Stimulated activated CD8-positive, alpha-beta memory T cell treated with anti-CD3 and anti-CD28 coated beads, Interleukin-4, amount 100 ng/mL, for 48 hours (primary cell): ENCODE measurements around the gene NOSTRIN.

Experiments
- DNase-seq: peaks from one replicate; pipeline ENCODE4 v3.0.0-alpha.2; 2020

The NOSTRIN gene

DNA sequence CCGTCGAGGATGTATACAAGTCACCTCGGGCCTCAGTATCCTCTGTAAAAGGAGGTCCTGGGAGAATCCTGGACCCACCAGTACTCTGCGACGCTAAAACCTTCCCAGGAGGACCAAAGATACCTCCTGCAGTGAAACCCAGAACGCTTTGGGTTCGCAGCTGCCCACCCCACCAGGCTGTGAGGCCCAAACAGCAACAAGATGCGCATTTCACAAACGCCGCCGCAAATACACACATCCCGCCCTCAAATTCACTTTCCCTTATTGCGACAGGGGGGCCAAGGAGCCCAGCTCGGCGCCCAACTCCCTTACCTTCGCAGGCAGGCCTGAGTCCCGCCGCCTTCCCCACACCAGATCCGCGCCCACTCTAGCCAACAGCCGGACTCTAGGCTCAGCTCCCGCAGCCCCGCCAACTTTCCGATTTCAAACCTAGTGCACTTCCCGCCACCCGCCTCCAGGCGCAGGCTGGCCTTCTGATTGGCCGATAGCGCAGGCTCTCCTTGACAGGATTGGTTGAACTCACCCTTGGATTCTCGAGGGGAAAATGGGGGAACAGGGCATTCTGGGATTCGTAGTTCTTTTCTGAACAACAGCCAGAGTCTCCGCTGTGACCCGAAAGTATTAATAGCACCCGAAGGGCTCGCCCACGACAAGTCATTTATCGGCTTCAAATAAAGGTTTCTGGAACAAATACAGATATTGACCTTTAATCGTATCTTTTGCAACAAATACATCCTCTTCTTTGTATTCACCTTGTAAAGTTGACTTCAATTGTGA, 87.8 kb downstream of the NOSTRIN start, which contains the start of gene SPC25:
TSS of gene SPC25 (minus strand) at position 425 of the 777 bp plus-strand sequence. CDS start 911 bp downstream, outside the sequence.
- DNase-seq = peak; percentile 90

DNA sequence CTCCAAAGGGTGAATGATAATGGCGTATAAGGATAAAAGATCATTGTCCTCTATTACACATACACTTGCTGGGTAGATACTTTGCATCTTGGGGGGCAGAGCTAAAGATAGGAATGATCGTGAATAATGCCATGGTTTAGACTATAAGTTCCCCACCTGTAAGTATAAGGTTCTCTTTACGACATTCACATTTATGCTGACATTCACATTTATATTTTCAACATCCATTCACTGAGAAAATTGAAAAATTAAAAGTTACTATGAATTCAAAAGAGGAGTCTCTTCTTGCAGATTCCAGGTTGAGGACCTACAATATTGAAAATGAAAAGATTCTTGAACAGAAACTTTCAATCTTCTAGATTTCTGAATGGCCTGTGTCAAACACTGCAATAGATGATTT, 89.9 kb downstream of the NOSTRIN start:
- no peak for DNase-seq

DNA sequence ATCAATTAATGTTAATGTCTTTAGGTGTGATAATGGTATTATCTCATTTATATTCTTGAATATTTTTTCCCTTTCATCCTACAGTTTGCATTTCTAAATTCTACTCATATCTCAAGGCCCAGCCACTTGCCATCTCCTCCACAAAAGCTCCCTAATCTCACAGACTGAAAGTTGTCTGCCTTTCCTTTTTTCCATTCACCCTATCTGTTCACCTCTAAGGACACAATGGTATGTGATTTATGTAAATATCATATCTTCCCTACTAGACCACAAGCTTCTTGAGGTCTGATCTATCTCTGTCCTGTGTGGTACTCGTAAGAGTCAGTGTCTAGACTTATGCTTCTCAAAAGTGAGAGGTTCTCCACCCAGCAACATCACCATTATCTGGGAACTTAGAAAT, 91.7 kb downstream of the NOSTRIN start:
- no peak for DNase-seq

DNA sequence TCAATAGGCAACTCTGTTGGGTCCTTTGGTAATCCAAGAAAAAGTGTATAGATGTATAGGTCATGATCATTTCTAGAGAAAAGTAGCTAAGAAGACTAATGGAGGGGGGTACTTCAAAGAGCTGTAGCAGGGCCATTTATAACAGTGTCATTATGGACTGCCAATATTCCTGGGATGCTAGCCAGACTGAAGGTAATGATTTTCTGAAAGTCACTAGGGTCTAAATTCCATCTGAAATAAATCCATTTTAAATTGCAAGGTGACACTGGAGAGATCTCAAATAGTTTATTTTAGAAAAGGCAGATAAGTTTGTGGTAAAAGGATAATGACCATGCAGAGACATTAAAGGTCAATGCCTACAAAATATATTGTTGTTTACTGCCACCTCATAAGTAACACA, 92.3 kb downstream of the NOSTRIN start:
- no peak for DNase-seq

DNA sequence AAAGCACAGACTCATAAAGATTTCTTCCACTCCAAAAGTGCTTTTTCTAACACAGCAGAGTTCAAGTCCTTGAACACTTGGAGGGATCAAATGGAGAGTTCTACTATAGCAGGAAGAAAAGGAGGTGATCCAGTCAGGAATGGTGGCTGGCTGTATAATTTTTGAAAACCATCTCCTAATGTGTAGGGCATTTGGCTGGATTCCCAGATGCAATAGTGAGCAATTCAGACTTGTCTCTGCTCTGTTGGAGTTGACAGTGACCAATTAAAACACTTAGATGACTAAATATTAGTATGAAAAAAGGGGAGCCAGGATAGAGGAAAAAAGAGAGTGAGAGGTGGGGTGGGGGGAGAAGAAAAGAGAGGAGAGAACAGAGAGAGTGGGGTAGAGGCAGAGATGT, 93.3 kb downstream of the NOSTRIN start:
- no peak for DNase-seq

DNA sequence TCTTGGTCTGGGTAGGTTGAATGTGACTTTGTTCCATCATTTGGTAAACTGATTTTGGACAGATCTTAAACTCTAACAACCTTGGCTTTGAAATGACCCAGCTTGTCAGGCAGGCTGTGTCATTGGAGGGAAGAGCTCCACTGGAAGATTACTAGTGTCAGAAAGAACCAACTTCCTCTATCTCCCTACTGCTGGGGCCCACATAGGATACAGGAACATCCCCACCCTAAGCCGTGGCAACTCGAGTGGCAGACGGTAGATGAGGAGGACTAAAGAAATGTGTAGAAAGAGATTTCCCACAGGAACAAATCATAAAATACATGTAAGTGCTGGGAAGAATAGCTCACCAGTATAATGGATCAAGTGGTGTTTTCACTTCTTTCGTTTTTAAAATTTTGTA, 94.3 kb downstream of the NOSTRIN start:
- no peak for DNase-seq

DNA sequence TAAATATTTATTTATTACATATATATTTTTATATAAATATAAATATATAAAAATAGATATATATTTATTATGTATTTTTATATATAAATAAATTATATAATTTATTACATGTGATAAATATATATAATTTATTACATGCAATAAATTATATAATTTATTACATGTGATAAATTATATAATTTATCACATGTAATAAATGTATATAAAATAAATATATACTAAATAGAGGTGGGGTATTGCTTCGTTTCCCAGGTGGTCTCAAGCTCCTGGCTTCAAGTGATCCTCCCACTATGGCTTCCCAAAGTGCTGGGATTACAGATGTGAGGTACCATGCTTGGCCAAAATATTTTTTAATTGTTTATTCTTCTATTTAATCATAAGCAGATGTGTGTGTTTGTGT, 95.0 kb downstream of the NOSTRIN start:
- no peak for DNase-seq

DNA sequence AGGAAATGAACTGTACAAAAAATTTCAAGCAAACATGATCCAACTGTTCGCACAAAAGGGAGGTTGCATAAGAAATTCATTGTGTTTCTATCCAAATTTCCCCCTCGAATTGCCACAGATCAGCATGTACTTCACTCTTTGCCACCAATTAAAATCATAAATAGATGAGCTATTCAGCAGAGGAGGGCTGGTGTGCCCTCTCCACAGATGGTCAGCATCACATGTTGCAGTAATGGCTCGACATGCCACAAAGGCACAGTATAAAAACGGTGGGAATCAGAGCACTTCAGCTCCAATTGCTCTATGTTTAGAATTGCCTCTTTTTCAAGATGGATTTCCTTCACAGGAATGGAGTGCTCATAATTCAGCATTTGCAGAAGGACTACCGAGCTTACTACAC, 98.6 kb downstream of the NOSTRIN start, which contains the start of gene G6PC2:
TSS of gene G6PC2 (plus strand) at position 289 of the 400 bp plus-strand sequence. CDS start at position 330, 41 bp downstream.
- no peak for DNase-seq

DNA sequence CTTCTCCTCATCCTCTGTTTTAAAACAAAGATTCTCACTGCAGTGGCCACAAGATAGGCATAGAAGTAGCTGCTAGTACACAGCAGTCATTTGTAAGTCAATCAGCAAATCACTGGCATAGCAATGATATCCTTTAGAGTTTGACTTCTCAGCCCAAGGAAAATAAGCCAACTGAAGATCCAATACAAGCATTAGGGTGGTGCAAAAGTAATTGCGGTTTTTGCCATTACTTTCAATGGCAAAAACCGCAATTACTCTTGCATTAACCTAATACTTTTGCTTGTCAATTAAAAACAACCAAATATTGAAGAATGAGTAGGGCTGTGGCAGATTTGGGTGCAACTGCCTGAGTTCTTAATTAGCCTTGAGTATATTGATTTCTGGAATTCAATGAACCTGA, 101.5 kb downstream of the NOSTRIN start:
- DNase-seq = no peak

DNA sequence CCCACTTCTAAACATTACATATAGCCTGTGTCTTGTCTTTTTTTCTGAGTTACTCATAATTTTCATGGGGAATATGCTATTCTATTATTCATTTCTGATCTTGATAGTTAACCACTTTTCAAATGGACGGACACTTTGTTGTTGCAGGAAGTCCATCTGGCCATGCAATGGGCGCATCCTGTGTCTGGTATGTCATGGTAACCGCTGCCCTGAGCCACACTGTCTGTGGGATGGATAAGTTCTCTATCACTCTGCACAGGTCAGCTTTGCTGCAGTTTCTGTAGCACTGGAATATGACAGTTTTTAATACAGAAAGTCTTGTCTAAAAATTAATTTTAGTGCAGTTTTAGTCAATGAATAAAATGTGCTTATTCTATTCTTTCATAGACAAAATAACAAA, 101.9 kb downstream of the NOSTRIN start:
- no peak for DNase-seq

DNA sequence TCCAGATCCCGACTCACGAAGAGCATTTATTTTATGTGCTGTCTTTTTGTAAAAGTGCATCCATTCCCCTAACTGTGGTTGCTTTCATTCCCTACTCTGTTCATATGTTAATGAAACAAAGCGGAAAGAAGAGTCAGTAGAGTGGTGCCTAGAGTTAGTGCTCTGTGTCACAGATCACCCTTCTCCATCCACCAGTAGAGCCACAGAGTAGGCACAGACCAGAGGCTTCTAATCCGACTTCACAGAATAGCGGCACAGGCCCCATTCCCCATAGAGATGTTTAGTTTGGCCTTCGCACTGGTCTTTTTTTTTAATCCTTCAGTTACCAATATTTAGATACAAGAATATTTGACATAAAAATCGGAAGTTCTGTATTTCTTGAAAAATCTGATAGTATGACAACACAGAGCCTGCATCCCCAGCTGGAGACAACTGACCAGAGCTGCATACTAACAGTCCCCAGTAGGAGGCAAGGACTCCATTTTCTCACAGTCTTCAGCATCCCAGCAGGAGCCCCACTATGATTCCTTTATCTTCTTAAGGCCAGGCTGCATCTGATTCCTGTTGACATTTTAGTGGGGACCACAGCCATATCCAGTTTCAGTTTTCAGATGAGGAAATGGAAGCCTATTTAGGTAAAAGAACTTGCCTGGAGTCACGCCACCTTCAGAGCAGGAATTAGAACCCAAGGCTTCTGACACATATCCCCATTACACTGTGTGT, 105.7 kb downstream of the NOSTRIN start:
- no peak for DNase-seq

DNA sequence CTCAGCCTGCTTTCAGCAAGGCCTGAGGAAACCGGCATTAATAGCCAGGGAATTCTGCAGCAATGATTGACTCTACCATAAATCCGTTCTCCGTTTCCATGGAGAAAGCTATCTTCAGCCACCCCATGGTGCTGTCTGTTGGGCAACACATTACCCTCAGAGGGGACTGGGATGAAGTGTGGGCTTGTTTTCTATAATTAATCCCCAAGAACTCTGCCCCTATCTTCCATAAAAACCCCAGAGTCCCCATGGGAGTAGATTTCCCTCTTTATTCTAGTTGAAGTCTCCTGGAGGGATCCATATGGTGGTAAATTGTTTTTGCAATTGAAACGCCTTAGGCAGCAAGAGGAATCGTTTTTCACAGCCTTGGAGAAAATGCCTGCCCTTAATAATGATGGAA, 107.9 kb downstream of the NOSTRIN start:
- DNase-seq = no peak

DNA sequence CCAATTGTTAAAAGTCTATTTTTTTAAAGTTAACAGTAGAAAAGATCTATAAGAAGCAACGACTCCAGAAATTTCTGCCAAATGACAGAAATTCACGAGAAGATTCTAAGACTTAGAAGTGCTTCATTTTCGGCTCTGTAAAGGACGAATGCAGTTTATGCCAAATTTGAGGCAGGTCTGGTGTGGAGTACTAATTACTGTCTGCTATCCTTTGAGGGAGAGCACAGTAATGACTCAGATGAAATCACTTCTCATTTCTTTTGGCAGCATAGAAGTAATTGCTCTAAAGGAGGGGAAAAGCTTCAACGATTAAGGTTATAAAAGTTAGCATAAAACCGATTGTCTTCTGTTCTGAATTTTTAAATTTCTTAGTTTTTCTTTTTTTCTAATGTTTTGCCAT, 110.0 kb downstream of the NOSTRIN start:
- DNase-seq = no peak

DNA sequence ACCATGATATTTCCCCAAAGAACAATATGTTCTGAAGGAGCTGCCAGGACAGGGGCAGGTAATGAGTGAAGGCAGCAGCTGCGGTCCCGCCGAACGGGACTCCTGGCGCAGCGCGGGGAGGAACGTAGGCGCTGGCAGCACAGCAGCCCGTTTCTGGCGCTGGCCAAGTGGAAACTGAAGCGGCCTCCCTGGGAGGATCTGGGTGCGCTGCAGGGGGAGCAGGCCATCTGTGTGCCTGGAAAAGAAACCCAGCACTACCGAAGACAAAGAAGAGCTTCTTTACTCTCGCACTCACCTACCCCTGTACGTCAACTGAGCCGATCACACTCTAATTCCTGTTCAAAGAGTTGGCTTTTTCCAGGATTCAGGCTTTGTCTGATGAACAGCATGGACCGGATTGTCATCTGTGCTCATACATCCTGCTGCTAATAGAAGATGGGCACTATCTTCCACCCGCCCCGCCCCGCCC, 110.5 kb downstream of the NOSTRIN start:
- DNase-seq = no peak

DNA sequence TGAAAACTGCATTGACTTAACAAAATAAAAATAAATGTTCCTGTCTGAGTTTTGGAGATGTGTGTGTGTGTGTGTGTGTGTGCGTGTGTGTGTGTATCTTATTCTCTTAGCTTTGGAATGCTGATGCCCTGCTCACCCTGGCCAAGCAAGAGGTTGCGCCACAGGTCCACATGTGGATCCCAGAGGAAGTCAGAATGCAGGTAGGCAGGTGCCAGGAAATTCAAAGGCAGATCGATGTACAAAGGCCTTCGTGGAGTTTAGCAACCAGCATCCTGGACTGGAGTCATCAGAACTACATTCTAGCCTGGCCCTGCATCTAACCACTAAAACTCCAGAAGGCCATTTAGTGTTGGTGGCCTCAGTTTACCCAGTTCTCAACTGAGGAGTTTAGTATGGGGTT, 111.1 kb downstream of the NOSTRIN start:
- no peak for DNase-seq
